GM21529 (cell line): Measurements from ENCODE around the gene CHORDC1.
"Not testable (repeated sequence)": the region's sequence is repeated elsewhere in the genome, so short reads cannot be mapped to it uniquely, and the experiment has no call there.

Experiments used
- ATAC-seq: cut with Tn5 transposase; IDR thresholded peaks from one replicate; pipeline ENCODE4 v1.9.1; 2021; ENCODE audit not compliant: unreplicated experiment

Gene CHORDC1

DNA sequence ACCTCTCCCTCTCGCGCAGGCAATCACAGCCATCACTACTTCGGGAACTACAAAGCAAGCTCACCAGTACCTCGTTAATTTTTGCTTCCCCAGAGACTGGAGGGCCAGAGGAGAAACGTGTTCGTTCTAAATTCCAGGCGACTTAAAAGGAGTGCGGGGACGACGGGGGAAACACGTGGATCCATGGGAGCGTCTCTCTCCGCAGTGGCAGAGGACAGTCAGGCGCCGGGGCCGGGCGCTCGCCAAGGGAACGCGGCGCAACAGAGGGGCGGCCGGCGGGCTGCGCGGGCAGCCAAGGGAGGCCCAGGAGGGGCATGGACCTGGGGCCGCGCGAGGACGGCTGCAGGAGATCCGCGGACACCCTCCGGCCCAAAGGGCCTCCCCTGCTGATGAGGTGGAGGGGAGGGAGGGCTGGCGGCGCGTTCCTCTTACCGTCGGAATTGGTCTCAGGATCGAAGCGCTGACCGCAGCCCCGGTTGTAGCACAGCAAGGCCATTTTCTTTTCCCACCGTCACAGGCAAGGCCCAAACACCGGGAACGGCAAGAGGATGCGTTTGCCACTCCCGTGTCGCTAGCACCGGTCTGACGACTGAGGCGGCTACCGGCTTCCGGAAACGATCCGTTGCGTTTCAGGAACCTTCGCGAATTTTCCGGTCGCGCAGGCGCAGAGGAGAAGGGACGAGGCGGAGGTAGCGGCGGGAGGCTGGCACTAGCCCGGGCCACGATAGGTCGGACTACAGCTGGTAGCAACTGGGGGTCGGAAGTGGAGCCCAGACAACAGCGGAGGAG is at the start of gene CHORDC1:
Gene CHORDC1, minus strand, starts transcription at position 591 of the 789 bp plus-strand sequence. Its CDS starts 95 bp downstream, at position 496.
- ATAC-seq, result peak; percentile 90

DNA sequence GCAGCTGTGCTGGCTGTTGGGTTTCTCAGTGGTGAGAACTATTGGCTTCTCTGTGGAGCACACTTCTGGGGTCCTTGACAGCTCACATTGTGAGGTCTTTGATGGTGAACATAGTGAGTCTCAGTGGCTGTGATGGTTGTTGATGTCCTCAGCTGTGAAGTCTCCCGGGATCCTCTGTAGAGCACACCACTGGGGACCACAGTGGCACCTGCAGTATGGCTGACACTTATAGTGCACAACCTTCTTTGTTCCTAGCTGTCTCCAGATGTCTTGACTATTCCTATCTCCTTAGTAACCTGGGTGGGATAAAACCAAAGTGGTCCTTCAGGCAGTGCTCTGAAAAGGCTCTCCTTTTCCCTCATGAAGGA is 34.3 kb upstream of the CHORDC1 start:
- no peak for ATAC-seq

DNA sequence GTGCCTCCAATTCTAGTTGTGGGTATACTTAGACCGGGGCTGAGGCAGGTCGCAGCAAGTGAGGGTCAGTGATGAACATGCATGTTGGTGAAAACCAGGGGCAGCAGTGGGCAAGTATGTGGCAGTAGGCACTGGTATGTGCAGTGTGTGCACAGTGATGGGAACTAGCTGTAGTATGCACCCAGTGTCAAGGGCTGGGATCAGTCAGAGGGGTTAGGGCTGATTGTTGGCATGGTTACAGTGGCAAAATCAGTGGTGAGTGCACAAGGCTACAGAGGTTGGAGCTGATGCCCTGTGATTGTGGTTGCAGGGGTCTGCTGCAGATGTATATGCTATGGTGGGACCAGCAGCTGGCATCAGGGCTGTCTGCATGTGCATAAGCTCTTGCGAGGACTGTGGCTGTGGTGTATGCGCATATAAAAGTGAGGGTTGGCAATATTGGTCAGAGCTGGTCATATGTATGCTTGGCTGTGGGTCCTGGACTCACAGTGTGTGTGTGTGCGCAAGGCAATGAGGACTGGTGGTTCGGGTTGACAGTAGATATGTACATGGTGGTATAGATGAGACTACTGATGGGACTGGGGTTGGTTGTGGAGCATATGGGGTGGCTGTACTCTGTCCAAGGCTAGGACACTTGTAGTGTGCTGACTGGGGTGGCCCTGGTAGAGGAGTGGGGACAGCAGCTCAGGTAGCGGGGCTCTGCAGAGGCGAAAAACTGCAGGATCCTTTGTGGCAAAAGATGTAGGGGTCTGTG is 33.7 kb upstream of the CHORDC1 start:
- no peak for ATAC-seq

DNA sequence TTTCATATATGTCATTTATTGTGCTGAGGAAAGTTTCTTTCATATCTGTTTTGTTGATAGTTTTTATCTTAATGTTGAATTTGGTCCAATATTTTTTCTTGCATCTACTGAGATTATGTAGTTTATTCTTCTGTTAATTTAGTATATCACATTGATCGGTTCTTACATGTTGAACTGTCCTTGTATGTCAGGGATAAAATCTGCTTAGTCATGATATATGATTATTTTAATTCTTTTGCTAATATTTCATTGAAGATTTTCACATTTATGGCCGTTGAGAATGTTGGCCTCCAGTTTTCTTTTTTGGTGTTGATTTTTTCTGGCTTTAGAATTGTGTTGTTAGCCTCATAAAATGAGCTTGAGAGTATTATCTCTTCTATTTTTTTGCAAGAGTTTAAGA is 31.2 kb upstream of the CHORDC1 start:
- ATAC-seq, result no peak

DNA sequence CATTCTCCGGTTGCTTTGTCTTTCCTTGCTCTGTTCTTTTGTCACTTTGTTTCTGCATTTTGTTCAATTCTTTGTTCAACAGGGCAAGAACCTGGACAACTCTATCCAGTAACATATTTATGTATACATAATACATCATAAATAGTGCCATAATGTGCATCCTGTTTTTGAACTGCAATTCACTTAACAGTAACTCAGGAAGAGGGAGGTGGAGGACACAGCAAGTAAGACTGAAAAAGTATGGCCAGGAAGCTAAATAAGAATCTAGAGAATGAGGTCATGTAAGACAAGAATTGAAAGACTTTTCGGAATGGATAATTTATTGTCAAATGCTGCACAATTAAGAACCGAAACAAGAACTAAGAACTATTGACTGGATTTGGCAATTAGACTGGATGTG is 29.2 kb upstream of the CHORDC1 start:
- peak; percentile 38 for ATAC-seq

DNA sequence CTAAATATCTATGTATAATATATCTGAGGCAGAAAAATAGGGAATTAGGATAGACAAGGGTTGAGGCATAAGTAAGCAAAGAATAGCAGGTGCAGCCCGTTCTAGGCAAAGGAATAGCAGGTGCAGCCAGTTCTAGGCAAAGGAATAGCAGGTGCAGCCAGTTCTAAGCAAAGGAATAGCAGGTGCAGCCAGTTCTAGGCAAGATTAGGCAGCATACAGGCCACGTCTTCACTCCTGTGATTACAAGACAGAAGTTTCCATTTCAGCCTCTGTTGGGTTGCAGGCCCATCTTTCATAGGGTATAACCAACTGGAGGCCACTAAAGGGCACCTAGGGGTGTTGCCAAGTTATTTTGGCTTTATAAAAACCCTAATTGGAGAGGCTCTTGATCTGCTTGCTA is 28.8 kb upstream of the CHORDC1 start:
- peak; percentile 49 for ATAC-seq

DNA sequence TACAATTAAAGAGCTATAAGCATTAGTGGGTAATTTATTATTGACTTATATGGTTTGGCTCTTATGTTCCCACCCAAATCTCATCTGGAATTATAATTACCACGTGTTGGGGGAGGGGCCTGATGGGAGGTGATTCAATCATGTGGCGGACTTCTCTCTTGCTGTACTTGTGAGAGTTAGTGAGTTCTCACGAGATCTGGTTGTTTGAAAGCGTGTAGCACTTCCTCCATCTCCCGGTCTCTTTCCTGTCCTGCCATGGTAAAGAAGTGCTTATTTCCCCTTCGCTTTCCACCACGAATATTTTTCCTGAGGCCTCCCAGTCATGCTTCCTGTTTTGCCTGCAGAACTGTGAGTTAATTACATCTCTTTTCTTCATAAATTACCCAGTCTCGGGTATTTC is 28.1 kb upstream of the CHORDC1 start:
- ATAC-seq, result peak; percentile 54

DNA sequence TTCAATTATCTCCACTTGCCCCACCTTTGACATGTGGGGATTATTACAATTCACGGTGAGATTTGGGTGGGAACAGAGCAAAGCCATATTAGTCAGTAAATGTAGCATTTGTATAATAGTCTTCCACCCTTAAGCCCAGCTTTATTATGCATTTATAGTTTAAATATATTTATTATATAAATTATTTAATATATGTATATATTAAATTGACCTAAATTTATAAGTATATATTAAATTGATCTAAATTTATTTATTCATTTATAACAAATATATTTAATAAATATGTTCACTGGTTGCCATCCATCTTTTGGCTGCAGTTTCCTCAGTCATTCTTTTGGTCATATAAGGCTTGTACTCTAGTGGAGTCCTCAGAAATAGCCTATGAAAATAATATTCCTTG is 23.6 kb upstream of the CHORDC1 start:
- ATAC-seq, result no peak

DNA sequence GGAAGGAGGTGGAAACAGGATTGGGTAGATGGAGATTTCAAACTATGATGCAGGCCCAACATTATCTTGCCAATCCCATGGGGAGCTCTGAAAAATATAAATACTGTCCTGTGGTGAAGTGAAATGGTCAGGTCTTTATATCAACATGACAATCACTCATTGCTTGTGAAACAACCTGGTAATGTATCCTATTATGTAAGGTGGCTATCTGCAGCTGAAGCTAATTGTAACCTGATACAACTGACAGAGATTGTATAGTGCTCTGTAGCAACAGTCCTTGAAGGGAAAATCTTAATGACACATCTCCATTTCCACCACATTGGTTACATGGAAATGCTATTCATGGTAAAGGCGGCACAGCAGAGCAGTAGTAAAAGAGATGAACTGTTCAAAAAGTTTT is 20.7 kb upstream of the CHORDC1 start:
- ATAC-seq, result no peak

DNA sequence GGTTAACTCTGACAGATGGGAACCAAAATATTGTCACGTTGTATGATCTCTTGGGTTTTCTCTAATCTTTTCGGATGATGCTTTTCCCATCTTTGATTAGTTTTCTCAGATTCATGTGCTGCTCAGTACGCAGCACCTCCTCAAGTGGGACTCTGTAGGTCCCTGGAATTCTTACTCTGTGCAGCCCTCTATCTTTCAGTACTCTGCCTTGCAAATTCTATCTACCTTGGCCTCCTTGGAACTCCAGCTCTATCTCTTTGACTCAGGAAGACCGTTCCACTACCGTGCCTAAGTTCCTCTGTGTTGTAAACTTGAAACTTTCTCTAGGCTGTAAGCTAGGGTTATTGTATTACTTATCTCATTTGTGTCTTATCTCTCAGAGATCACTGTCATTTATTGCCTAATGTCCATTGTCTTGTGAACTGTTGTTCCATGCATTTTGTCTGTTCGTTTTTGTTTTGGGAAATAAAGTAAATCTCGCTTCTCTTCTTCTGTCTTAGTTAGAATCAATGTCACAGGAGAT is 20.1 kb upstream of the CHORDC1 start:
- ATAC-seq, result no peak

DNA sequence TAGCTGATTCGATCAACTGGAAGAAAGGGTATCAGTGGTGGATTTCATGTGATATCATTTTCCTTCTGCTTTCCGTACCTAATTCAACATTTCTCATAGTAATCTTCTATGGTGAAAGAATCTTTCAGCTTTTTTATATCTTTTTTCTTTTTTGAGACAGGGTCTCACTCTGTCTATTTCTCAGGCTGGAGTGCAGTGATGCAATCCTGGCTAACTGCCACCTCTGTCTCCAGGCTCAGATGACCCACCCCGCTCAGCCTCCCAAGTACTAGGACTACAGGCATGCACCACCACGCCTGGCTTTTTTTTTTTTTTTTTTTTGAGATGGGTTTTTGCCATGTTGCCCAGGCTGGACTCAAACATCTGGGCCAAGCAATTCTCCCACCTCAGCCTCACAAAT is 18.6 kb upstream of the CHORDC1 start:
- no peak for ATAC-seq

DNA sequence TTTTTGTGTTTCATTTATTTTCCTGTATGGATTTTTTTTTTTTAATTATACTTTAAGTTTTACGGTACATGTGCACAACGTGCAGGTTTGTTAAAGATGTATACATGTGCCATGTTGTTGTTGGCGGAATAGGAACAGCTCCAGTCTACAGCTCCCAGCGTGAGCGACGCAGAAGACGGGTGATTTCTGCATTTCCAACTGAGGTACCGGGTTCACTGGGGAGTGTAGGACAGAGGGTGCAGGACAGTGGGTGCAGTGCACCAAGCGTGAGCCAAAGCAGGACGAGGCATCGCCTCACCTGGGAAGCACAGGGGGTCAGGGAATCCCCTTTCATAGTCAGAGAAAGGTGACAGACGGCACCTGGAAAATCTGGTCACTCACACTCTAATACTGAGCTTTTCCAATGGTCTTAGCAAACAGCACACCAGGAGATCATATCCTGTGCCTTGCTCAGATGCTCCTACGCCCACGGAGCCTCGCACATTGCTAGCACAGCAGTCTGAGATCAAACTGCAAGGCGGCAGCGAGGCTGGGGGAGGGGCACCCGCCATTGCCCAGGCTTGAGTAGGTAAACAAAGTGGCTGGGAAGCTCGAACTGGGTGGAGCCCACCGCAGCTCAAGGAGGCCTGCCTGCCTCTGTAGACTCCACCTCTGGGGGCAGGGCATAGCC is 17.3 kb upstream of the CHORDC1 start:
- ATAC-seq, result not testable (repeated sequence)

DNA sequence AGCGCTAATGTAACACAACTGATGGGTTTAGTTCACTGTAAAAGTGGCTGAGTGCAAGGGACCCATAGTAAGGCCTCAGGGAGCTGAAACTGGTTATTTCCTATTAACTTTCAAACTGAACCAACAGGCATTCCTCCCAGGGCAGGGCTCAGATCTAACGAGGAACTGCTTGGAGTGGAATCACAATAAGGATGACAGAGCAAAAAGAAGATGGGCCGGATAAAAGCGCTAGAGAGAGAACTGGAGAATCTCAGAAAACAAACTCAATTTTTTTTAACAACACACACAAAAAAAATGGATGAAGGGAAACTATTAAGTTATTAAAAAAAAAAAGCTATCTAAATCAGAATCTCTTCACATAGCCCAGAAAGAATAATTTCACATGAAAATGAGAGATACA is 14.2 kb upstream of the CHORDC1 start:
- ATAC-seq, result no peak

DNA sequence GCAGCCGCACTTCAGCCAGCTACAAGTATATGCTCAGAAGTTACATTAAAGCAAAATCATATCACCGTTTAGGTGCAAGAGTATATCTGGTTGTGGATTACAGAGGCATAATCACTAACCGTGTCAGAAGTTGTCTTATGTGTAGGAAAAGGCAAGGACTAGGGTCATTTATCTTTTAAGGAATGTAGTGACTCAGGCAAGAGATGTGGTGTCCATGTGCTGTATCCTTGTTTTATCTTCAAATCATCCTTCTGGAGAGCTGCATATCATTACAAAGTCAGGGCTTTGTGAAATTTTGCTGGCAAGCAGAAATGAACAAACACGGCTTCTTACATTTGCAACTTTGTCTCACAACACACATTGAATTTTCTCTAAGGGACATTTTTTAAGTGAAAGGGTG is 12.7 kb upstream of the CHORDC1 start:
- no peak for ATAC-seq

DNA sequence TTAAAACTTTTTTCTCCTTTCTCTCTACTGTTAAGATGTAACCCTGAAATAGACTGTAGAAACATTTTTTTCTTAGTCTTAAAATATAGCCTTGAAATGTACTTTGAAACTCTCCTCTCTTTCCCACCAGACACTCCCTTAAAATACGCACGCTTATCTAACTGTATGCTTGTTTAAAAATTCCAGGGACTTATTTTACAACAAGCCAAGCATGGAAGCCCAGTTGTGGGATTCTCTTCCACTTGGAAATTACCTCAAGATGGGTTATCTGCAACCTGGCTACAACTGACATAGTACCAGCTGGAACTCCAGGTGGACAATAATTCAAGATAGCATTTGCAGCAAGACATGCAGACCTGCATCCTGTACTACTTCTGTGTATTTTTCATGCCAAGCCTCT is 12.1 kb upstream of the CHORDC1 start:
- ATAC-seq, result no peak

DNA sequence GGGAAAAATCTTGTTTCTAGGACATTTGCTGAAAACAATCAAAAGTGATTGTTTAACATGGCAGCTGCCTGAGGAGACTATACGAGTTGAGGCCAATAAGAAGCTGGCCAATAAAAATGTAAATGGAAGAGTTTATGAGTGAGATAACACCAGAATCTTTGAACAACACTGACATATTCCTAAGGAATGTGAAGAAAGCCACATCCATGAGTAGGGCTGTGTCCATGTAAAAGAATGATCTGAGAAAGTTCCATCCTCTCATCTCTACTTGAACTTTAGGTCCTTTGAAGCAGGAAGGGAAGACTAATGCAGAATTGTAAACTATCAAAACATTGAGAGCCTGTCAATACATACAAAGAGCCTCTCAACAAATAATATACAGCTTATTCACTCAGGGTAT is 6.9 kb upstream of the CHORDC1 start:
- no peak for ATAC-seq

DNA sequence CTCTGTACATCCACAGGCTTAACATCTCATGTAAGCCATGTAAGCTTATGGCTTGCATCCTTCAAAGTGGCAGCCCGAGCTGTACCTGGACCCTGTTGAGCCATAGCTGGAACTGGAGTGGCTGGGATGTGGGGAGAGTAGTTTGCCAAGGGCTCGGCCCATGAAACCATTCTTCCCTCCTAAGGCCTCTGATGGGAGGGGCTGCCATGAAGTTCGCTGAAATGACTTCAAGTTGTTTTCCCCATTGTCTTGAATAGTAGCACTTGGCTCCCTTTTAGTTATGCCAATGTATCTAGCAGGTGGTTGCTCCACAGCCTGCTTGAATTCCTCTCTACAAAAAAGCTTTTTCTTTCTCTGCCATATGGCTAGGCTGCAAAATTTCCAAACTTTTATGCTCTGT is 5.2 kb upstream of the CHORDC1 start:
- ATAC-seq, result no peak

DNA sequence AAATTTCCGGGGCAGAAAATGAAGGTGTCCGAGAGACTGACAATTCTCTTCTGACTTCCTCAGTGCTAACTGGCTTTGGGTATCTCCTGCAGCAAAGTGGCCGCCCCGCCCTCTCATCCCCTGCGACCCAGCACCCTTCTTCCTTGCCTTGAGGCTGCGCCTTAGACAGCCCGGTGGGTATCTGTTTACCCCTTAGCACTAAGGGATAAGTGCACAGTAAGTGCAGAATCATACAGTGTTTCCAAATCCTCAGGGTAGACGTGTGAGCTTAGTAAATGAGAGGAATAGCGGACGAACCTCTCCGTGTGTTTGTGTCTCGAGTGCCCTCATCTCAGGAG is 368 bp upstream of the CHORDC1 start:
- peak; percentile 40 for ATAC-seq

DNA sequence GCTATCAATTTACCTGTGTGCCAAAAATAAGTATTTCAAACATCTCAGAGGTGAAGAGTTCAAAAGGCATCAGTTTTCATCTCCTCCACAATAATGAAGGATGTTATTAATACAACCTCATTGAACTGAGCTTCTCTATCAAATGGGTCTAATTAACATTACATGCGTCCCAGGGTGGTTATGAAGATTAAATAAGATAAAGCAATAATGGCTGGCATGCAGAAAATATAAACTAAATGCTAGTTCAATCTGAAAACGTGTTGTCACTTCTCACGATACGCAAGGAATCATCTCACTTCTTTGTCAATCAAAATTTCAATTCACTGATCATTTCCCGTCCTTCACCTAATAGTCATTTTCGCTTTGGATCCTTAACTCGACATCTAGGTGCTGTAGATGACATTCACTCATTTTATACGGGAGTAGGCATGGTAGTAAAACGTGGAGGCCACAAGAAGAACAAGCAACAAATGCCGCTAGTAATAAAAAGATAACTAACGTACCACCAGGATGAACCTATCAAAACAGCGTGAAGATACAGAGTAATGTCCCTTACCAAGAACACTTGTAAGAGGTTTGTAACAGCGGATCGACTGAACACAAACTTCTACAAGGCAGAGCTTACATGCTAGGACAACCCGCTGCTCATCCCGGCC is 918 bp downstream of the CHORDC1 start:
- no peak for ATAC-seq

DNA sequence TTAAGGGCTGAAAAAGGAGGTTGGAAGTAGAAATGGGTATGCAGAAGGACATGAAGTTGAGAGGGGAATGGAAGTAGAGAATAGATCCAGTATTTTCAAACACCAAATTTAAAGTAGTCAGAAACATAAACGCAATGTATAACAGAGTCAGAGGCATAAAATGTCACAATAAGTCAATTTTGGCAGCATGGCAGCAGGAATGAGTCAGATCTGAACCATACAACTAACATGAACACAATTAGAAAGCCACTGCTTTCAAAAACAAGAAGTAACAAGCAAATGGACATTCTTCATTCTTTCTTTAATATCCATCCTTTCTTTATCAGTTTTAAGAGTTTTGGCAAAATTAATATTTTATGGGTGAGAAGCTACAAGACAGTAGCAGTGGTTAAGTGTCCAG is 2.5 kb downstream of the CHORDC1 start:
- ATAC-seq, result no peak

DNA sequence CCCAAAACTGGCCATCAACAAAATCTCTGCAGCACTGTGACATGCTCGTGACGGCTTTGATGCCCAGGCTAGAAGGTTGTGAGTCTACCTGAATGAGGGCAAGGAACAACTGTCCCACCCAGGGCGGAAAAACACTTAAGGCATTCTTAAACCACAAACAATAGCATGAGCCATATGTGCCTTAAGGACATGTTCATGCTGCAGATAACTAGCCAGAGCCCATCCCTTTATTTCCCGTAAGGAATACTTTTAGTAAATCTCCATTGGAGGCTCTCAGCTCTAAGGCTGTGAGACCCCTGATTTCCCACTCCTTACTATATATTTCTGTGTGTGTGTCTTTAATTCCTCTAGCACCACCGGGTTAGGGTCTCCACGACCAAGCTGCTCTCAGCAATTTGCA is 3.4 kb downstream of the CHORDC1 start:
- ATAC-seq, result no peak
